ENCODE data around the gene CORO1C. TPM values are rescaled to one million over a fixed set of nuclear protein-coding genes. Genes with fewer than 3 reads are reported as not detected.

Gene CORO1C
- total RNA-seq, 3 donors from 2014 or later (not counting 1 experiment from before 2014, with no cell fraction given): 28.9 to 43.5 (median 36.0) TPM

- 12% methylated on average over 34 of the region's 34 CpGs for WGBS (ENCODE audit: insufficient coverage)
- peak; percentile 61 to 79 (median 65) for ATAC-seq
- peaks cover 35% of the 10 kb centered on the region in 2 donors for H3K4me1 Mint-ChIP-seq
- intact Hi-C loops (cut with micrococcal nuclease): loop anchor here (1.0 to 10.0 kb wide), 7 partner anchors 41 to 360 kb away; partner anchors contain the start of genes ALKBH2 and USP30
- DNase-seq: peak; percentile 88 to 98
- H3K27me3 ChIP-seq (ENCODE audit: control insufficient read depth, insufficient read depth, low read length): no peaks in the 10 kb centered on the region
- H3K9me3 ChIP-seq (ENCODE audit: control insufficient read depth, insufficient read depth, low read length): no peaks in the 10 kb centered on the region
- no peaks in the 10 kb centered on the region for H3K36me3 Mint-ChIP-seq
- H3K27ac ChIP-seq (ENCODE audit: low read length): peak overlapping the region; percentile 79
- H3K27ac Mint-ChIP-seq: peak overlapping the region; percentile 89 to 97
- peak overlapping the region; percentile 93 for H3K4me3 Mint-ChIP-seq
- H3K9me3 Mint-ChIP-seq: no peaks in the 10 kb centered on the region
- TF ChIP-seq, protein P1, sequence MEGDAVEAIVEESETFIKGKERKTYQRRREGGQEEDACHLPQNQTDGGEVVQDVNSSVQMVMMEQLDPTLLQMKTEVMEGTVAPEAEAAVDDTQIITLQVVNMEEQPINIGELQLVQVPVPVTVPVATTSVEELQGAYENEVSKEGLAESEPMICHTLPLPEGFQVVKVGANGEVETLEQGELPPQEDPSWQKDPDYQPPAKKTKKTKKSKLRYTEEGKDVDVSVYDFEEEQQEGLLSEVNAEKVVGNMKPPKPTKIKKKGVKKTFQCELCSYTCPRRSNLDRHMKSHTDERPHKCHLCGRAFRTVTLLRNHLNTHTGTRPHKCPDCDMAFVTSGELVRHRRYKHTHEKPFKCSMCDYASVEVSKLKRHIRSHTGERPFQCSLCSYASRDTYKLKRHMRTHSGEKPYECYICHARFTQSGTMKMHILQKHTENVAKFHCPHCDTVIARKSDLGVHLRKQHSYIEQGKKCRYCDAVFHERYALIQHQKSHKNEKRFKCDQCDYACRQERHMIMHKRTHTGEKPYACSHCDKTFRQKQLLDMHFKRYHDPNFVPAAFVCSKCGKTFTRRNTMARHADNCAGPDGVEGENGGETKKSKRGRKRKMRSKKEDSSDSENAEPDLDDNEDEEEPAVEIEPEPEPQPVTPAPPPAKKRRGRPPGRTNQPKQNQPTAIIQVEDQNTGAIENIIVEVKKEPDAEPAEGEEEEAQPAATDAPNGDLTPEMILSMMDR (IDR thresholded peaks at IDR 0.05): no peak
- H3K36me3 ChIP-seq (ENCODE audit: control insufficient read depth, insufficient read depth, low read length): no peaks in the 10 kb centered on the region
- peak overlapping the region; percentile 65 for H3K4me3 ChIP-seq (ENCODE audit: low read length)
- no peaks in the 10 kb centered on the region for H3K27me3 Mint-ChIP-seq (ENCODE audit: low read depth in 2 of 2)
- peaks cover 21% of the 10 kb centered on the region for H3K4me1 ChIP-seq (ENCODE audit: control insufficient read depth, insufficient read depth, low read length)
Measured at GRCh38 chr12:108731866-108732461, 646 bp upstream of the CORO1C start.

DNA sequence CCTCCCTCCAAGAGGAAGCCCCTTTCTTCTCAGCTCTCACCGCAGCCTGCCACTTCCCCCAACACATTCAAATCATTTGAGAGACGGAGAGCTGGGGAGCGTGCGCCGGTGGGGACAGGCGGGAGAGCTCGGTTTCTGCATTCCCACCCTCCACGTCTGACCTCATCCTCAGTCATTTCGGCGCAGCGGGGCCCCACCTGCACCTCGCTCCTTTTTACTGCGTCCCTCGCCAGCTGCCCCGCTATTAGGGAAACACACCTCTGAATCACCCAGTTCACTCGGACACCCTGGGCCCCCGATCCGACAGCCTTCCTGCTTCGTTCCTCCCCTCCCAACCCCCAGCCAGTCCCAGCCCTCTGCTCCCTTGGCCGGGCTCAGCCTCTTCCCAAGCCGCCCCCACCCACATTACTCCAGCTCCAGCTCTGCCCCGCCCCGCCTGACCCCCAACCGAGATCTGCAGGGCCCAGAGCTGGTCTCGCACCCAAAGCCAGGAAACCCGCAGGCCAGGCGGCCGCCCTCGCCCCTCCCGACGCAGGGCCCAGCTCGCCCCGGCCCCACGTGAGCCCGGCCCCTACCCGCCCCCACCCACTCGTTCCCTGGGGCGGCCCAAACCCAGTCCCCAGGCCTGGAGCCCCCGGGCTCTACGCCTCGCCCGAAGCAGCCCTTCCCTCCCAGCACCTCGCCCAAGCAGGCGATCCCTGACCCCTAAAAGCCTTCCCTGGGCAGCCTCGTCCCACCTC lies 783 bp downstream of the CORO1C start:
- peak in 1 of 3 donors; percentile 4 for ATAC-seq
- H3K4me3 ChIP-seq (ENCODE audit: low read length): peak overlapping the region; percentile 76
- H3K9me3 Mint-ChIP-seq: no peaks in the 10 kb centered on the region
- H3K27ac ChIP-seq (ENCODE audit: low read length): peak overlapping the region; percentile 12
- TF ChIP-seq, protein P1 (IDR thresholded peaks at IDR 0.05): no peak
- peak; percentile 42 to 59 for DNase-seq
- peak overlapping the region; percentile 81 to 97 for H3K27ac Mint-ChIP-seq
- no peaks in the 10 kb centered on the region for H3K36me3 Mint-ChIP-seq
- intact Hi-C loops (cut with micrococcal nuclease): loop anchor here (2.0 to 10.0 kb wide), 6 partner anchors 40 to 362 kb away; partner anchors contain the start of genes ALKBH2 and USP30
- H3K4me1 ChIP-seq (ENCODE audit: control insufficient read depth, insufficient read depth, low read length): peaks cover 24% of the 10 kb centered on the region
- H3K27me3 Mint-ChIP-seq (ENCODE audit: low read depth in 2 of 2): no peaks in the 10 kb centered on the region
- H3K36me3 ChIP-seq (ENCODE audit: control insufficient read depth, insufficient read depth, low read length): no peaks in the 10 kb centered on the region
- WGBS (ENCODE audit: insufficient coverage): under 1% methylated on average over 44 of the region's 45 CpGs
- H3K4me3 Mint-ChIP-seq: peak overlapping the region; percentile 93
- H3K9me3 ChIP-seq (ENCODE audit: control insufficient read depth, insufficient read depth, low read length): no peaks in the 10 kb centered on the region
- peaks cover 35 to 39% of the 10 kb centered on the region in 2 donors for H3K4me1 Mint-ChIP-seq
- H3K27me3 ChIP-seq (ENCODE audit: control insufficient read depth, insufficient read depth, low read length): no peaks in the 10 kb centered on the region

DNA sequence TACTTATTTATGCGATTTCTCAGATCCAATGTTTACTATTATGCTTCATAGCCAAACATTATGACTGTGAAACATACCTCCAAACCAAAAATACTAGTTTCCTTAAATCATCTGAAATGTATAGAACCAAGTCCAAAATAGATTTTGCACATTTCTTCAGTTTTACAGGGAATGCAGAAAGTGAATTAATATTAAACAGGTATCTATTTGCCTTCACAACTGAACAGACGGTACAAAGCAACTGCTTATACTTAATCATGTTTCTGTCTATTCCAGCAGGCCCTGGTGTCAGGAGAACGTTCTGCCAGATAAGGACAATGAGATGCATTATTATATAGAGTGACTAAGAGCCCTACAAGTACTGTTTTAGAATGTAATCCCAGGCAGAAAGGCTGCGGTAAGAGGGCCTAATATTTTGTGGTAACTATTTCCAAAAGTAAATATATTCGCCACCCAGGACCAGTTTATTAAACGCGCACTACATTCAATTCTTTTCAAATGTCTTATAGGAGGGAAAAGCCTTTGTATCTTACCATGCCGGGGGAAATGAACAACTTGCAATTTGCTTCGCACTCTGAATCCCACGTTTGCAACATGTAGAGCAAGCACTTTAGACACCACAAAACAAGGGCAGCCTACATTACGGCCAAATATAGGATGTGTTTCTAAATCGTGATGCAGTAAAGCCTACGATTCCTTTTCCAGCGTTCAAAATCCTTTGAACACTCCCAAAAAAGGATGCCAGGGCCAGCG lies 1.5 kb downstream of the CORO1C start:
- Histone ChIP-seq H3K27me3 (ENCODE audit: control insufficient read depth, insufficient read depth, low read length) (no peaks in the 10 kb centered on the region), H3K27ac (ENCODE audit: low read length) (peak overlapping the region; percentile 12), H3K9me3 (ENCODE audit: control insufficient read depth, insufficient read depth, low read length) (no peaks in the 10 kb centered on the region), H3K36me3 (ENCODE audit: control insufficient read depth, insufficient read depth, low read length) (no peaks in the 10 kb centered on the region), H3K4me1 (ENCODE audit: control insufficient read depth, insufficient read depth, low read length) (peaks cover 27% of the 10 kb centered on the region), H3K4me3 (ENCODE audit: low read length) (peak overlapping the region; percentile 76)
- WGBS (ENCODE audit: insufficient coverage): 31% methylated on average over 11 of the region's 15 CpGs
- peak overlapping the region; percentile 93 for H3K4me3 Mint-ChIP-seq
- peaks cover 42 to 47% of the 10 kb centered on the region in 2 donors for H3K4me1 Mint-ChIP-seq
- DNase-seq (no peak), ATAC-seq (no peak)
- intact Hi-C loops (cut with micrococcal nuclease): loop anchor here (2.0 to 10.0 kb wide), 6 partner anchors 39 to 363 kb away; partner anchors contain the start of genes ALKBH2 and USP30
- no peaks in the 10 kb centered on the region for H3K36me3 Mint-ChIP-seq
- peak overlapping the region; percentile 81 to 97 for H3K27ac Mint-ChIP-seq
- TF ChIP-seq, protein P1 (IDR thresholded peaks at IDR 0.05): no peak
- H3K27me3 Mint-ChIP-seq (ENCODE audit: low read depth in 2 of 2): no peaks in the 10 kb centered on the region
- no peaks in the 10 kb centered on the region for H3K9me3 Mint-ChIP-seq

Measured in natural killer cell (primary cell).